HepG2 (cell line): ENCODE measurements around the gene TLX3. TPM values are rescaled to one million over a fixed set of nuclear protein-coding genes. Genes with fewer than 3 reads are reported as not detected.

Experiments used
- ATAC-seq: fragments of 200-7000 bp; cut with Tn5 transposase; 3 replicates; pipeline ENCODE4 v1.9.1; 2020; ENCODE audit warnings: mild to moderate bottlenecking, moderate library complexity
- BruUV-seq: library from RNA; stranded (reverse); fragments of 400-500 nt; replicated peaks from 2 replicates; lab custom pipeline; 2021; lab: Mats Ljungman, UMichigan
- CTCF ChIA-PET: fragments of 300-600 bp; formaldehyde crosslinking; extraction: SDS; loops from one replicate; lab custom pipeline; 2021; ENCODE audit warnings: low total read pairs, inconsistent platforms, low intra/inter-chr PET ratio; lab: Yijun Ruan, JAX
- POLR2A ChIA-PET: fragments of 350-600 bp; sonication (Branson Sonifier 250); formaldehyde crosslinking; loops from one replicate; lab custom pipeline; 2020; ENCODE audit warnings: antibody characterized with exemption, inconsistent platforms; lab: Yijun Ruan, JAX
- DNase-seq: peaks from one replicate; pipeline ENCODE4 v3.0.0-alpha.2; 2015; ENCODE audit warnings: low spot score
- FAIRE-seq: peaks from 3 replicates; lab custom pipeline; 2011; peaks lifted over from hg19 to GRCh38; lab: Jason Lieb, UNC
- H2AFZ ChIP-seq: one replicate; pipeline ENCODE4 v1.6.1; 2011; ENCODE audit warnings: low read length, inconsistent platforms
- H3K27ac ChIP-seq: fragments of 300-600 bp; 3 replicates; pipeline ENCODE4 v1.8.0; 2011; ENCODE audit warnings: mixed run types, mild to moderate bottlenecking, mixed read lengths, low read length, inconsistent platforms; ENCODE audit not compliant: insufficient read depth; ENCODE audit errors: extremely low read length
- H3K27me3 ChIP-seq, 2 experiments: fragments of 200-600 bp in 1 of 2; 2 replicates in 1 of 2; 3 replicates in 1 of 2; pipeline versions ENCODE4 v1.6.0 to v1.8.0; 2011; ENCODE audit warnings: low read length in 2 of 2, mild to moderate bottlenecking in 2 of 2, moderate library complexity in 2 of 2, inconsistent platforms in 1 of 2; ENCODE audit not compliant: insufficient read depth in 2 of 2, control insufficient read depth in 1 of 2
- H3K36me3 ChIP-seq, 2 experiments: fragments of 200-600 bp in 1 of 2; replicated peaks in 1 of 2; 2 replicates in 1 of 2; 3 replicates in 1 of 2; pipeline versions ENCODE4 v1.5.1 to v1.8.0; 2011; ENCODE audit warnings: low read length in 2 of 2, inconsistent platforms in 1 of 2; ENCODE audit not compliant: insufficient read depth in 2 of 2, control insufficient read depth in 1 of 2
- H3K4me1 ChIP-seq: 2 replicates; pipeline ENCODE4 v1.5.1; 2012; ENCODE audit warnings: low read length, inconsistent platforms; ENCODE audit not compliant: insufficient read depth
- H3K4me2 ChIP-seq: 2 replicates; pipeline ENCODE4 v1.6.0; 2011; ENCODE audit warnings: low read depth, low read length, inconsistent platforms
- H3K4me3 ChIP-seq, 3 experiments: fragments of 200-600 bp in 1 of 3; sonication (generic), shearing (Covaris generic) in 1 of 3; replicated peaks in 1 of 3; 2 replicates each; pipeline ENCODE4 v1.5.1; 2011 to 2016; ENCODE audit warnings: low read length in 3 of 3, inconsistent platforms in 2 of 3, low read depth in 2 of 3, mild to moderate bottlenecking in 2 of 3, control low read depth in 1 of 3, mixed read lengths in 1 of 3; ENCODE audit not compliant: insufficient read depth in 1 of 3
- H3K79me2 ChIP-seq: one replicate; pipeline ENCODE4 v1.6.1; 2011; ENCODE audit warnings: low read length, inconsistent platforms; ENCODE audit not compliant: insufficient read depth
- H3K9ac ChIP-seq: 2 replicates; pipeline ENCODE4 v1.6.0; 2011; ENCODE audit warnings: mild to moderate bottlenecking, low read depth, low read length, inconsistent platforms; ENCODE audit not compliant: insufficient read depth
- H3K9me3 ChIP-seq: 2 replicates; pipeline ENCODE4 v1.5.1; 2012; ENCODE audit warnings: mild to moderate bottlenecking, low read length
- H4K20me1 ChIP-seq: 2 replicates; pipeline ENCODE4 v1.6.0; 2011; ENCODE audit warnings: inconsistent platforms, mild to moderate bottlenecking, low read length, moderate library complexity; ENCODE audit not compliant: insufficient read depth
- AFF4 ChIP-seq: sonication (generic); formaldehyde crosslinking; IDR thresholded peaks from 2 replicates; pipeline ENCODE4 v1.4.0; 2020; ENCODE audit warnings: missing genetic modification reagents
- ATF1 ChIP-seq: IDR thresholded peaks from 2 replicates; pipeline ENCODE4 v1.6.1; 2016; ENCODE audit warnings: mild to moderate bottlenecking, control low read depth
- EZH2 ChIP-seq: conservative IDR thresholded peaks from 2 replicates; pipeline ENCODE4 v1.6.1; 2012; ENCODE audit warnings: mild to moderate bottlenecking, low read depth, low read length, moderate library complexity
- HINFP ChIP-seq: sonication (generic); formaldehyde crosslinking; IDR thresholded peaks from 2 replicates; pipeline ENCODE4 v1.4.0; 2020; ENCODE audit warnings: low read depth, mild to moderate bottlenecking, missing genetic modification reagents
- HOXA3 ChIP-seq: sonication (generic); formaldehyde crosslinking; IDR thresholded peaks from 2 replicates; pipeline ENCODE4 v1.5.0; 2020; ENCODE audit warnings: missing genetic modification reagents
- IRX3 ChIP-seq: sonication (generic); formaldehyde crosslinking; IDR thresholded peaks from 2 replicates; pipeline ENCODE4 v1.8.1; 2023; ENCODE audit warnings: mild to moderate bottlenecking, low read depth, missing genetic modification reagents, borderline replicate concordance
- RARA ChIP-seq: IDR thresholded peaks from 2 replicates; pipeline ENCODE4 v1.6.1; 2016; ENCODE audit warnings: missing genetic modification reagents, missing compliant biosample characterization
- RCOR2 ChIP-seq: IDR thresholded peaks from 2 replicates; pipeline ENCODE4 v1.6.1; 2016; ENCODE audit warnings: missing biosample characterization, missing genetic modification reagents
- RXRA ChIP-seq: sonication (generic); formaldehyde crosslinking; IDR thresholded peaks from 2 replicates; pipeline ENCODE4 v1.5.1; 2020; ENCODE audit warnings: missing genetic modification reagents
- SAFB2 ChIP-seq: sonication (generic); formaldehyde crosslinking; IDR thresholded peaks from 2 replicates; pipeline ENCODE4 v1.5.1; 2020; ENCODE audit warnings: missing genetic modification reagents, low read depth, mild to moderate bottlenecking, borderline replicate concordance
- SMAD1 ChIP-seq: sonication (generic); formaldehyde crosslinking; IDR thresholded peaks from 2 replicates; pipeline ENCODE4 v1.4.0; 2020; ENCODE audit warnings: missing genetic modification reagents, low read depth, mild to moderate bottlenecking, borderline replicate concordance
- SRSF9 ChIP-seq: fragments of 200-400 bp; formaldehyde crosslinking; IDR thresholded peaks from 2 replicates; pipeline ENCODE4 v1.6.1; 2018; ENCODE audit warnings: borderline replicate concordance, mild to moderate bottlenecking, low read depth, low read length; ENCODE audit not compliant: insufficient read depth, poor library complexity, severe bottlenecking
- TAF1 ChIP-seq: sonication (generic); formaldehyde crosslinking; IDR thresholded peaks from 2 replicates; pipeline ENCODE4 v1.4.0; 2020; ENCODE audit warnings: missing genetic modification reagents
- ZBTB38 ChIP-seq: sonication (generic); formaldehyde crosslinking; IDR thresholded peaks from 2 replicates; pipeline ENCODE4 v1.5.1; 2020; ENCODE audit warnings: mild to moderate bottlenecking, missing genetic modification reagents
- ZC3H13 ChIP-seq: sonication (generic); formaldehyde crosslinking; IDR thresholded peaks from 2 replicates; pipeline ENCODE4 v1.8.1; 2023; ENCODE audit warnings: mild to moderate bottlenecking, missing genetic modification reagents, moderate library complexity
- ZFP1 ChIP-seq: IDR thresholded peaks from 2 replicates; pipeline ENCODE4 v1.6.1; 2016
- ZNF253 ChIP-seq: sonication (generic); formaldehyde crosslinking; IDR thresholded peaks from 2 replicates; pipeline ENCODE4 v1.8.0; 2022; ENCODE audit warnings: mild to moderate bottlenecking, missing genetic modification reagents, borderline replicate concordance
- ZNF30 ChIP-seq: sonication (generic); formaldehyde crosslinking; IDR thresholded peaks from 2 replicates; pipeline ENCODE4 v1.5.0; 2020; ENCODE audit warnings: mild to moderate bottlenecking, missing genetic modification reagents
- ZNF350 ChIP-seq: sonication (generic); formaldehyde crosslinking; IDR thresholded peaks from 2 replicates; pipeline ENCODE4 v1.4.0; 2020; ENCODE audit warnings: mild to moderate bottlenecking, low read depth, missing genetic modification reagents, borderline replicate concordance
- ZNF431 ChIP-seq: sonication (generic); formaldehyde crosslinking; IDR thresholded peaks from 2 replicates; pipeline ENCODE4 v1.9.0; 2022; ENCODE audit warnings: missing genetic modification reagents, low read depth, mild to moderate bottlenecking, borderline replicate concordance
- ZNF788 ChIP-seq: sonication (generic); formaldehyde crosslinking; IDR thresholded peaks from 2 replicates; pipeline ENCODE4 v1.5.0; 2020; ENCODE audit warnings: mild to moderate bottlenecking, missing genetic modification reagents, borderline replicate concordance
- WGBS: methylation state at CpG from one replicate; pipeline ENCODE4 v1.1.6; 2017; ENCODE audit warnings: low lambda C conversion rate; 5-methylcytosine and 5-hydroxymethylcytosine counted together
- in situ Hi-C: cut with HindIII; loops from 2 replicates; pipeline ENCODE4 v1.10.0; 2017; ENCODE audit warnings: low pct_unique_long_range_greater_than_20kb; ENCODE audit not compliant: extremely low pct_ligation_motif_present
- intact Hi-C: fragments of 100-400 bp; cut with micrococcal nuclease; formaldehyde crosslinking; loops from one replicate; pipeline ENCODE4 v1.10.0; 2022; ENCODE audit not compliant: unreplicated experiment
- polyA plus RNA-seq, 8 experiments: library from polyadenylated mRNA; depleted of rRNA in 3 of 8; stranded (reverse) in 7 of 8; unstranded in 1 of 8; fragments of >200 nt; fragmentation: Illumina TruSeq in 4 of 8; extraction: Trizol in 4 of 8; gene quantifications; 2 replicates each; pipeline versions ENCODE4 v1.2.1 to v1.2.3, GENCODE V29; 2011 to 2016; ENCODE audit warnings: low read depth in 4 of 8, missing spikeins in 1 of 8, mixed read lengths in 1 of 8; ENCODE audit not compliant: insufficient read depth in 1 of 8
- total RNA-seq, 5 experiments: library from RNA; depleted of rRNA; stranded (reverse); fragments of >200 nt; fragmentation: Illumina TruSeq; extraction: Trizol; gene quantifications; 2 replicates each; pipeline ENCODE4 v1.2.3, GENCODE V29; 2016; ENCODE audit warnings: low read depth in 1 of 5

TLX3 gene
- total and polyA plus RNA-seq, 2 of the 13 experiments (the other 11 are each of a cell fraction or from before 2014, with no cell fraction given), result not detected

- POLR2A ChIA-PET, result no interaction called here
- CTCF ChIA-PET, result no interaction called here
- no TSS peak for BruUV-seq
- Histone ChIP-seq H3K4me2 (no peak overlapping the region), H3K27me3 (peaks cover 6 to 59% of the 10 kb centered on the region in 2 experiments; a peak in 4 of 5 replicates), H3K4me1 (no peaks in the 10 kb centered on the region), H3K79me2 (no peaks in the 10 kb centered on the region), H4K20me1 (no peaks in the 10 kb centered on the region), H2AFZ (no peak overlapping the region), H3K9ac (no peak overlapping the region), H3K4me3 (no peak overlapping the region; a peak in 1 of 6 replicates), H3K36me3 (no peaks in the 10 kb centered on the region), H3K9me3 (no peaks in the 10 kb centered on the region), H3K27ac (no peak overlapping the region)
- no peak for DNase-seq
- in situ Hi-C loops, result no loop called here
- 55% methylated on average over 53 of the region's 74 CpGs for WGBS
- no peak for FAIRE-seq
- intact Hi-C loops, result no loop called here
- no peak for ATAC-seq
- no peak for TF ChIP-seq ZC3H13 (CRISPR knock-in tag)
- no peak for TF ChIP-seq TAF1 (CRISPR knock-in tag)
- TF ChIP-seq RXRA, result no peak
- TF ChIP-seq ZNF431 (CRISPR knock-in tag), result no peak
- TF ChIP-seq HOXA3 (CRISPR knock-in tag), result peak; percentile 48; the same call in 1 of the 2 replicates
- TF ChIP-seq HINFP (CRISPR knock-in tag), result no peak
- no peak for TF ChIP-seq ZFP1 (CRISPR knock-in tag)
- TF ChIP-seq RARA, result no peak
- TF ChIP-seq ZBTB38 (CRISPR knock-in tag), result no peak
- no peak for TF ChIP-seq ATF1
- TF ChIP-seq SRSF9, result no peak
- no peak for TF ChIP-seq ZNF788 (CRISPR knock-in tag)
- no peak for TF ChIP-seq IRX3 (CRISPR knock-in tag)
- no peak for TF ChIP-seq RCOR2 (CRISPR knock-in tag)
- no peak for TF ChIP-seq ZNF30
- no peak for TF ChIP-seq AFF4 (CRISPR knock-in tag)
- no peak for TF ChIP-seq SAFB2 (CRISPR knock-in tag)
- no peak for TF ChIP-seq ZNF350 (CRISPR knock-in tag)
- no peak for TF ChIP-seq ZNF253 (CRISPR knock-in tag)
- peak; percentile 53; the same call in 1 of the 2 replicates for TF ChIP-seq EZH2
- TF ChIP-seq SMAD1 (CRISPR knock-in tag), result no peak
Observed at GRCh38 chr5:171312129-171312974, 3.3 kb downstream of the TLX3 start.
